PC-9 (cell line): Measurements from ENCODE around the gene KCNN3.

ENCODE experiments used
- EZH2 ChIP-seq: fragments of 200-600 bp; sonication (generic); IDR thresholded peaks from 2 replicates; pipeline ENCODE4 v1.8.0; 2017; ENCODE audit warnings: antibody characterized with exemption, low read depth
- TF ChIP-seq, protein P1 (sequence below): fragments of 200-600 bp; sonication (generic); conservative IDR thresholded peaks from 2 replicates; pipeline ENCODE4 v1.6.1; 2017; ENCODE audit warnings: mixed run types, antibody characterized with exemption, mild to moderate bottlenecking, moderate library complexity

DNA sequence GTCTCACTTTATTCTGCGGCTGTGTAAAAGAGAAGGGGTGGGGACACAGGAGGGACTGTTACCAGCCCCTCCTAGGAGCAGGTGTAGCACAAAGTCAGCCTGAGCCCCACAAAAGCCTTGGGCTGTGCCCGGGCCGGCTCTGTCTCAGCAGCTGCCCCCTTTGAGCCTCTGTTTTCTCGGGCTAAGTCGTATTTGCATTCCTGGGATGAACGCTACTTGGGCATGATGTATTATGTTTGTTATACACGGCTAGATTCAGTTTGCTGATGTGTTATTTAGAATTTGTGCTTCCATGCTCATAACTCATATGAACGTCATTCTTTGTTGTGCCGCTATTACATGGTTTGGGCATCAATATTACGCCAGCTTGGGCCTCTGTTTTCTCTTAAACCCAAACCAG, 47.8 kb downstream of the KCNN3 start:
- TF ChIP-seq, protein P1, sequence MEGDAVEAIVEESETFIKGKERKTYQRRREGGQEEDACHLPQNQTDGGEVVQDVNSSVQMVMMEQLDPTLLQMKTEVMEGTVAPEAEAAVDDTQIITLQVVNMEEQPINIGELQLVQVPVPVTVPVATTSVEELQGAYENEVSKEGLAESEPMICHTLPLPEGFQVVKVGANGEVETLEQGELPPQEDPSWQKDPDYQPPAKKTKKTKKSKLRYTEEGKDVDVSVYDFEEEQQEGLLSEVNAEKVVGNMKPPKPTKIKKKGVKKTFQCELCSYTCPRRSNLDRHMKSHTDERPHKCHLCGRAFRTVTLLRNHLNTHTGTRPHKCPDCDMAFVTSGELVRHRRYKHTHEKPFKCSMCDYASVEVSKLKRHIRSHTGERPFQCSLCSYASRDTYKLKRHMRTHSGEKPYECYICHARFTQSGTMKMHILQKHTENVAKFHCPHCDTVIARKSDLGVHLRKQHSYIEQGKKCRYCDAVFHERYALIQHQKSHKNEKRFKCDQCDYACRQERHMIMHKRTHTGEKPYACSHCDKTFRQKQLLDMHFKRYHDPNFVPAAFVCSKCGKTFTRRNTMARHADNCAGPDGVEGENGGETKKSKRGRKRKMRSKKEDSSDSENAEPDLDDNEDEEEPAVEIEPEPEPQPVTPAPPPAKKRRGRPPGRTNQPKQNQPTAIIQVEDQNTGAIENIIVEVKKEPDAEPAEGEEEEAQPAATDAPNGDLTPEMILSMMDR: no peak
- TF ChIP-seq EZH2: no peak
